Hematopoietic multipotent progenitor cell treated with erythropoietin and hydrocortisone succinate and interleukin-3 and kit ligand, for 15 days (in vitro differentiated cells): ENCODE data around the gene ADAMTS16.

Experiments
- DNase-seq: peaks from one replicate; pipeline ENCODE4 v3.0.0-alpha.2; 2015; ENCODE audit warnings: low spot score

ADAMTS16 gene

DNA sequence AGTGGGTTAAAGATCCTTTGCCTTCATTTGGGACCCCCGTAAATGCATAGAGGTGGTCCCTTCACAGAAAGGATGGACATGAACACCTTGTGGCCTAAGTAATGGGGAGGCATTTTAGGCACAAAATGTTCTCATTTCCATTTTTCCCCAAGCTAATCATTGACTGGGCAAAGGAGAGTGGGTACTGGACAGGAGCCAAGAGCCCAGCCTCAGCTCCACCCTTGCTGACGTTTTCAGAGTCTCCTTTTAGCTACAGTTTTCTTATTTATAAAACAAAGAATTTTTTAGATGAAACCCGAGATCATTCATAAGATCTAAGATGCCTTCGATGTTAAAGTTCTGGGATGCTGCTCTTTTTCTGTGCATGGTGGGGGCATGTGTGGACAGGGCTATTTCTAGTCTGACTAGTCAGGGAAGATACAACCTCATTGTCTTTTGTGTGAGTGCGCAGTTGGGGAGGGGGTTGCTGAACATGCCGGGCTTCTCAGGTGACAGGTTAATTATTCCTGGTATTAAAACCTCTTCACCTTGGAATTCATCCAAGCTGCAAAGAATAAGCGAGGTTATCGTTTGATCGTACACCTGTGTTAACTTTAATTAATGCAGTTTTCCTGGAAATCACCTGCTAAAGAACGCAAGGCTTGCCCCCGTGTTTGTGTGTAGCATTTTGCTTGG, 48.4 kb downstream of the ADAMTS16 start:
- DNase-seq: no peak

DNA sequence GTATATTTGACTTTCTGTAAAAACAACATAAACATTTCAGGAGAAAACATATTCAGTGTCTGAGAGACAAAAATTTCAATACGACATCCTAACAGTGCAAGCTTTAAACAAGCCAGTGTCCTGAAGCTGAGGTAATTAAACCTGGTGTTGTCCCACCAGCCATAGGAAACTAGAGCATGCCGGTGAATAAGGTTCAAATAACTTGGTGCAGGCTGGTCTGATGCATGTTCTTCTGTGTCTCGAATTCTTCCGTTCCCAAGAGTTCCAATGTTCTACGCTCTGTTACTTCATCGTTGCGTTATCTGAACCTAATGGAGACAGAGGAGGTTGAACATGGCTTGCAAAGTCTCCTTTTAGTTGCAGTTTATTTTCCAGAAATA, 48.9 kb downstream of the ADAMTS16 start:
- no peak for DNase-seq

DNA sequence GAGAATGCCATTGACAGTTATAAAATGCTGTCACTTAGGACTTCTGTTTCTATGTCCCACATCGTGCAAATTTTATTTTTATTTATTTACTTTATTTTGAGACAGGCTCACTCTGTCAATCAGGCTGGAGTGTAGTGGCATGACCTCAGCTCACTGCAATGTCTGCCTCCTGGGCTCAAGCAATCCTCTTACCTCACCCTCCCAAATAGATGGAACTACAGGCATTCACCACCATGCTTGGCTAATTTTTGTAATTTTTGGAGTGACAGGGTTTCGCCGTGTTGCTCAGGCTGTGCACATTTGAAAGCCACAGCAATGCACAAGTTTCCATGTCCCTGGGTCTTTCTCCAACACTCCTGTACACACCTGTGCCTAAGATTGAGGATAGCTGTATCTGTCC, 51.8 kb downstream of the ADAMTS16 start:
- DNase-seq: no peak

DNA sequence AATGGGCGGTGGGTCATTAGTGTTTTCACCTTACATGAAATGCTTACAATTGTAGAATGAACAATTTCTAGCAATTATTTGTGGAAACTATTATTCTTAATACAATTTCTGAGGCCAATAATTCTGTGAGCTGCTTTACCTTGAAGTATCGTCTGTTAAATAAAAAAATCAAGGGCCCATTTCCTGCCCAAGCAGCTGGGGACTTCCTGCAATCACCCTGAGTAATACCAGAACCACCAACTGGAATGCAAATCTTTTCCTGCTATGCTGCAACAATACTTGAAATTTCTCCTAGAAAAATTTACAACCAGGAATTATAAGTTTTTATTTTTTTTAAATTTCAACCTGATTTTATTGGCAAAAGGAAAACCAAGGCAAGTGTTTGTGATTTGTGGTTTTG, 52.6 kb downstream of the ADAMTS16 start:
- DNase-seq: no peak

DNA sequence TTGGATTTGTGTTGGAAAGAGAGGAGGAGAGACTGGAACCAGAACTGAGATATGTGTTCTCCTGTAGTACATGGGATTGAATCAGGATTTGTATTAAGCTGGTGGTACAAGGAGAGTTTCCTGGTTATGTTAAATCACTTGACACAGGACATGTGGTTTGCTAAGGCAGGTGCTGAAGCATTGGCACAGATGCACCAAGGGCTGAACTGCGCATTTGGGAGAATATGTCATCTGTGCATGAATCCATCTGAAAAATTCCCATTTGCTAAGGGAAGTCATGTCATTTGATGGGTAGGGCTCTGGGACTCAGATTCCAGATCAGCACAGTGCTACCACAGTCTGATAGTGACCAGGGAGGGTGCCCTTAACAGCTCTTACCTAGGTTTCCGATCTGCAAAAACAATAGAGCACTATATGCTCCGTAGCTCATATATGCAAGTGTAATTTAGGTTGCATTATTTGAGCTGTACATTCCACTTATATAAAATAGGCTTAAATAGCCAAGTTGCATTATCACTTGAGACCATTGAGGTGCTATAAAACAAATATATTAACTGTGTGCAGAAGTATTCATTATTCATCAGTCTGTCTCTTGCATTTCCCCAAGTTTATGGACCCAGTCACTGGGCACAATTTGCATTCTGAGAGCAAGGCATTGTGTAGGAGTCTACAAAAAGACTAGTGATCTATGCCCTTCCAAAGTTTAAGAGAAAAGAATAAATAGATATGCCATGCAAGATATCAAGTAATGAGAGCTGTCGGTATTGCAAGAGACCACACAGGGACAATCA, 55.2 kb downstream of the ADAMTS16 start:
- no peak for DNase-seq

DNA sequence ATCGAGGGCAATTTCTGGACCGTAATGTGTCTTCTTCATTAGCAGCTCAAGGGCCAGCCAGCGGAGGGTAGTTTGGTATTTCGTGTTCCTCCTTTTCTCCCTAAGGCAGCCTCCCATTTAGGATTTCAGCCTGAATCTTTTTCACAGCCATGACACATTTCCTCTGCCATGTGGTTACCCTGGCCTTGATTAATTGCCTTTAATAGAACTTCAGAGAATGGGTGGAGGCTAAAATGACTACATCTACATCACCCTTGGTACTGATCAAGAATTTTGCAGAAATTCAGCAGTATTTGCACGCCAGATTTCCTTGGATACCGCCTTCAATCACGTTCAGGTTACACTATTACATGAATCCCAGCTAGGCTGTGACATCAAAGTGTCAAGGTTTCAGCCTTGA, 58.0 kb downstream of the ADAMTS16 start:
- DNase-seq: no peak

DNA sequence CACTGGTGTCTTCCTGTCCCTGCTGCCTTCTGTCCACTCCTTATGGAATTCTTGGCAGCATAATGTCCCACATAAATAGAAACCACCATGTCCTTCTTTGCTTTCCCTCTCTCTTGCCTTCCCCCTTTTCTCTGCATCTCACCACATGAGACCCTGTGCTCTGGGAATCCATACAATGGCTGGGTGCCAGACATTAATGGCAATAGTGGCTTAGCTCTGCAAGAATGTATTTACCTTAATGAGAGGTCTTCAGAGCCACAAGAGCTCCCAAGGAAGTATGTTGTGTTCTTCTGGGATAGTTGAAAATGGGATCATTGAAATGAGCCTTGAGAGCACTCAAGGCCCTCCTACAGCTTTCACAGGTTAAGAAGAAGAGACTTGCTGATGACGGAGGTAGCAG, 58.7 kb downstream of the ADAMTS16 start:
- DNase-seq: no peak

DNA sequence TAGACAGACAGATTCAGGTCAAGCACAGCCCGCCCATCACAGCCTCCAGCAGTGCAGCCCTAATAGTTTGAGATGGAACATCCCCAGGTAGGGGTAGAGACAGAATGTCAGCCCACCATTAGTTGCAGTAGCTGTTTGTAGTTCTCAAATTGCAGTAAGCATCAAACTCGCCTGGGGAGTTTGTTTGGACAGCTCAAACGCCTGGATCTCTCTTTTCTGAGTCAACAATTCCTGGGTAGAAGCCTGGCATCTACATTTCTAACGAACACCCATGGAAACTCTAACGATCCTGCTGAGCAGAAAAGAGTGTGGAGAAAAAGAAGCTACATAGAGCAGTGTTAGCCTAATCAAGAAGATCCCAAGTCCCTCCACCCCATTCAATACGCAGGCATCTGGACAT, 59.4 kb downstream of the ADAMTS16 start:
- no peak for DNase-seq

DNA sequence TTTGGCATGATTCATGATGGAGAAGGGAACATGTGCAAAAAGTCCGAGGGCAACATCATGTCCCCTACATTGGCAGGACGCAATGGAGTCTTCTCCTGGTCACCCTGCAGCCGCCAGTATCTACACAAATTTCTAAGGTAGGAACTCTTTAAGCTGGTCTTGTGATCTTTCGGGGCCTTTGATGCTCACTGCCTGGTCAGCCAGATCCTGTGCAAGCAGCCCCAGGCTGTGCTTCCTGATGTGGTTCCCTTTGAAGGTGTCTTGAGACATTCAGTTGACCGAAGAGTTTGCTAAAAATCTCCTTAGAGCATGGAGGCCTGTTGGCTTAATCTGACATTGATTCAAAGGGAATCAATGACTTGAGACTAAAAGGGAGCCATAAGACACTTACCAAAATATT, 60.0 kb downstream of the ADAMTS16 start:
- DNase-seq: no peak

DNA sequence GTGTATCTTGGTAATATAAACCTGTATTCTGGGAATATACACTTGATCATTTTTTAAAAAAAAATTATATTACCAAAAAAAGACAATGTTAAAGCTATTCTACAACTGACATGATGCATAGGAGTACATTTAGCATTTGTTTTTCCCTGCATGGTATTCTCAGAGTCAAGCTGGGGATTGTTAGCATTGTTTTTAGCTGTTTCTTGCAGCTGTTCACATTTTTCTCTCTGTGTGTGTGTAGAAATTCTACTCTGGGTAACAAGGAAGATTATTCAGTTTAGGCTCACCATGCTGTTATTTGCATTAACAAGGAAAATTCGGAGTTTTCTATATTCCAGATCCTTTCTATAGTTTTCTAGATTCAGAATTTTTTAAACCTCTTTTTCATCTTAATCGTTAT, 62.2 kb downstream of the ADAMTS16 start:
- no peak for DNase-seq

DNA sequence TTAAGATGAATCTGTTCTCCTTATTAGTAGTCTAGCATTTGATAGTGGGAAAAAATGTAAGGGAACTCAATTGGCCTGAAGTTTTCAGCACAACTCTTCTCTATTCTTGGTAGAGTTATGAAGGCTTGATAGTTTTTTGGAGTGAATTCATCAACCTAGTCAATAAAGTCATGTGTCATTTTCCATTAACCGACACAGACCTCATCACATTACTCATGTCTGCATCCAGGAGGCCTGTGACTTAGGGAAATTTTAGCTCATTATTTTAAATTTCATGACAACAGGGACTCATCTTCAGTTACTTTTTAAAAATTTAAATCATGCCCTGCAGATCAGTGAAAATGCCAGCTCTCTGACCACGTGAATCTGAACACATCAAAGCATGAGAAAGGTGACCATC, 63.3 kb downstream of the ADAMTS16 start:
- no peak for DNase-seq

DNA sequence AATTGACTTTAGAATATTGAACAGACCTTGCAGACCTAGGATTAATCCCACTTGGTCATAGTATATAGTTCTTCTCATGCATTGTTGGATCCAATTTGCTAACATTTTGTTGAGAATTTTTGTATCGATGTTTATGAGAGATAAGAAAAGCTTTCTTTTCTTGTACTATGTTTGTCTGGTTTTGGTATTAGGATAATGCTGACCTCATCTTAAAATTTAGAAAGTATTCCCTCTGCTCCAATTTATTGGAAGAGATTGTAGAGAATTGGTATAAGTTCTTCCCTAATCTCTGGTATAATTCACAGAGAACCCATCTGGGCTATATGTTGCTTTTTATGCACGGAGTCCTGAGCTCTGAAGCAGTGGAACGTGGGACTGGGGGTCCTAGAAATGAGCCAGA, 67.7 kb downstream of the ADAMTS16 start:
- no peak for DNase-seq

DNA sequence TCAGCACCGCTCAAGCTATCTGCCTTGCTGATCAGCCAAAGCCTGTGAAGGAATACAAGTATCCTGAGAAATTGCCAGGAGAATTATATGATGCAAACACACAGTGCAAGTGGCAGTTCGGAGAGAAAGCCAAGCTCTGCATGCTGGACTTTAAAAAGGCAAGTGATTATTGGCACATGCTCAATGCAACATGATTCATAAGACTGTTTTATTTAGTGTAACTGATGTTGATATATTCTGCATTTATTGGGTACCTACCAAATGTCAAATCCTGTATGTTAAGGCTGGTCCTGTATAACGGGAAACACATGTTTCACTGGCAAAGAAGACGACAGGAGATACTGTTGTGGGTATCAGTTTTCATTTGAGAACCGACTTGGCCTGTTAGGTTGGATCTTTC, 69.0 kb downstream of the ADAMTS16 start:
- no peak for DNase-seq

DNA sequence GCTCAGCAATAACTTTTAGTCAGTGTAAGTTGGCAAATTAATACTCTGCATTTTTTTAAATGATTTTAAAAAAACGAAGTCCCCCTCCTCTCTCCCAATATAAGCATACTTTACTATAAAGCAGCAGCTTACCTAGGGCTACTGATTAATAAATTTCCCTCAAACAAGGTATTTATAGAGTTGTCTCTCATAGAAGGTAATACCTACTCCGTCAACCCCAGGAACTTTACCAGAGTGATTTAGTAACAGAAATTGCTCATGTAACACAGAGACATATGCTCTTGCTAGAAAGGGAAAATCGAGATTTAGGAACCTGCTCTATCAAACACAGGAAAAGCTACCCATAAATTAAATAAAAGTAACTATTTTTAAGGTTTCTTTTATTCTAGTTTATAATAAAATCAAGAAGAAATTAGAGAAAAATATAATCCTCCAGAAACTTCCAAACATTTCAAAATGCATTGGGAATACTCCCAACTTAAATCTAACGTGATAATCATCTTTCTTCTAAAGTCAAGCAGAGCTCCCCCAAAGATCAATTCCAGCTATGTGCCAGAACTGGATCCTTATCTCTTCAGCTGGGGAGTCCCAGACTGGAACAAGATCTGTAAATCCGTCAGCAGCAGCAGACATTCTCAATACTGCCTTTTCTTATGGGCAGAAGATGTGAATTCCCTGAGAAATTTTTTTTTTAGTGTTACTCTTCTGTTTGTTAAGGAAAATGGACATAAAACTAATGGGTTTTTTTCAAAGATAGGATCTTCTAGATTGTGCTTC, 69.6 kb downstream of the ADAMTS16 start:
- DNase-seq: no peak

DNA sequence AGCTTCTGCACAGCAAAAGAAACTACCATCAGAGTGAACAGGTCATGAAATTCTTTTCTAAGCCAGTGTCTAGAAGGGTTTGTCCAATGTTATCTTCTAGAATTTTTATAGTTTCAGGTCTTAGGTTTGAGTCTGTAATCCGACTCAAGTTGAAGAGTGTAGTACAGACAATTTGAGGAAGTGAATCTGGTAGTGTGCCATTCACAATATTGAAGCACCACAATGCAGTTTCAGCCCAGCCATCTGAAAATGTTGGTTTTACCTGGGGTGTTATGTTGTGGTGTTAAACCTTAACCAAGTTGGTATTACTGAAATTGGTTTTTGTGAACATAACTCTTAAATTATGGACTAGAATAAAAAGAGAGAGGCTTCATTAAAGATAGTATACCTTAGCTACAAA, 77.2 kb downstream of the ADAMTS16 start:
- no peak for DNase-seq

DNA sequence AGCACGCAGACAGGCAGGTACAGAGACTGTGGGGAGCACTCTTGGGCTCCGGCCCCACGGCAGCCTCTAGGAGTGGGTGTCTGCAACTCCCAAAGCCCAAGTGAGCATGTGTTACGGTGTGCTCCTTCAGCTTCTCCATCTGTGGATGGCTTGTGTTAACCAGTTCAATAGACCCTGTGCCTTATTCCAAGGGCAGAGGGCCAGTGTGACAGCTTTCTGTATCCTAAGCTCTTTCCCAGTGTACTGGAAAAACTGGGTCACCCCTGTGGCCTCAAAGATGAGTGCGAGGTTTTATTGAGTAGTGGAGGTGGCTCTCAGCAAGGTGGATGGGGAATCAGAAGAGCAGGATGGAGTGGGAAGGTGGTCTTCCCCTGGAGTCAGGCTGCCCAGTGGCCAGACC, 78.3 kb downstream of the ADAMTS16 start:
- no peak for DNase-seq

DNA sequence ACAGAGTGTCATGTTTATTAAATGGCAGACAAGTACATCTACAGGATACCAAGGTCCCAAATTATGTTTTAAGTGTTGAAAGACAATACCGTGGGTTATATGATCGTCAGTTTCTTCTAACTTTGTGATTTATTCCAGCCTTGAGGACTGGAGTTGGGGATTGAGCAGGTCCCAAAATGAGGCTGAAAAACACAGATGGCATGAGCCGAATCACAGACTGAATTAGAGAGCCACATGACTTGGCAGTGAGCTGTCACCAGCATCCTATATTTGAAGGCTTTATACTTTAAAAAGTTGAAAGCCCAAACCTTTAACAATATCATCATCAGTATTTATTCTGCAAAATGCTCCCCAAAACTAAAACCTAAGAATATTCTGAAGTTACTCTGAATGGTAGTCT, 79.4 kb downstream of the ADAMTS16 start:
- DNase-seq: no peak

DNA sequence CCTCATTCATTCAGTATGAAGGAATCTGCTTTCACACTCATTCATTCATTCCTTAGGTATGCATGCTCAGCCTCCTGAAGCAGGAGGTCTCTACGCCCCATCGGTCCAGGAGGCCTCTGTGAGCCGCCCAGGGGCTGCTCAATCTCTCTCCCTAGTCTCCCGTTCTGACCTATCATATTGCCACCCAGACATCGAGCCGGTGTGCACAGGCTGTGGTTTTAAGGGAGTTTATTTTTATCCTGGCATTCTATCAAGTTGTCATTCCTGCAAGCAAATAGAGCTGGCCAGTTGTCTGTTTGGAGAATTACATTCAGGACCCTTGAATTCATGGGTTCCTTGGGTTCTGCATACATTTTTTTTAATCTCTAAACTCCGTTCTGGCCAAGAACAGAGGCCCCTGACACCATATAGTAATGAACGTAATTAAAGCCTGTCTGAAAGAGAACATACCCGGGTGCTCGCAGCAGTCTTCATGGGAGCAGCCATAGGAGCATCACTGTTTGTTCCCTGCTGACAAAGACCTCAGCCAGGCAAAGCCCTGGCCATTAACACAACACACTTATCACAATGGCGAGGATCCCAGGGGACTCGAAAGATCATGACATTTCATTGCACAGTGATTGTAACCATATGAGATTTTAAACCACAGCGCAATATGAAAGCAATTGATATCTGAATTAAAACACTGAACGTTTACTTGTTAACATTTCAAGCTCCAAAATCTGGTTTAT, 80.9 kb downstream of the ADAMTS16 start:
- no peak for DNase-seq

DNA sequence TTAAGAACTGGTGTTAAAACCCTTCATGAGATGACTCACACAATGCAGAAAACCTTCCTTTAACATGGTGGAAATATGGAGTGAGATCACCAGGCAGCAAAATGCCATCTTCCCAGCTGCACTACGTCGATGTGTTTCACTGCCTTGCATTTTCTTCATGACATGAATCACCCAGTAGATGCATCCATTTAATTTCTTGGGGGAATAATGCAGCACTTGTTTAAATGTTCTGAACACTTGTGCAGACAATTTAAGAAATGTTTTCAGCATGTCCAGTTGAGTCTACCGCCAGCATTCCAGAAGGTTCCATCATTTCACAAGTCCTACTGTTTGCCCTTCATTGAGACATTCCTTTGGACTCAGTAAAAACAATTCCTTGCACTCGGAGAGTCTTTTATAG, 81.6 kb downstream of the ADAMTS16 start:
- DNase-seq: no peak

DNA sequence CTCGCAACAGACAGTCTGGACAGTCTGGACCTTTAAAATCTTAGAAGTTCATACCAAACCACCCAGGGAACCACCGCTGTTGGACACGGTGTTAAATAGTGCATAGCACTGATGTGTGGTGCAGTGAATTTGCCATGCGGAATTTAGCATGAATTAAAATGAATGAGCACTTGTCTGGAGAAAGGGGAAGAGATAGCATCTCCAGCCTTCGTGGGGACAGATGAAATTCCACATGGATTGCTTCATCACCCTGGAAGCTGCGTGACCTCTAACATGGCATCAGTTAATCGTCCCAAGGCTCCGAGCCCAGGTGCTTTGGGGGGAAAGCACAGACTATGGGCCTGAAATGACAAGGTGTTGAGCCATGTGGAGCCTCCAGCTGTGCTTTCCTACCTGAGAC, 91.4 kb downstream of the ADAMTS16 start:
- no peak for DNase-seq

DNA sequence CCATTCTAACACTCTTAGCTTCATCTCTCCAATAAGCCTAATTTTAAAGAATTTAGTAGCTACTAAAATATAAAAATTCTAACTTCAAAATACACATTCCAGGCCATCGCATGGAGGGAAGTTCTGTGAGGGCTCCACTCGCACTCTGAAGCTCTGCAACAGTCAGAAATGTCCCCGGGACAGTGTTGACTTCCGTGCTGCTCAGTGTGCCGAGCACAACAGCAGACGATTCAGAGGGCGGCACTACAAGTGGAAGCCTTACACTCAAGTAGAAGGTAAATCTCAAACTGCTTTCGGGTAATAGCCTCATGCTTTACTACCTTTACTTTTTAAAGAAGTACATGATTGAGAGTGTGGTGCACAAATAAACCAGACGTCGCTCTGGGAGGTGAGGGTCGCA, 94.8 kb downstream of the ADAMTS16 start:
- no peak for DNase-seq

DNA sequence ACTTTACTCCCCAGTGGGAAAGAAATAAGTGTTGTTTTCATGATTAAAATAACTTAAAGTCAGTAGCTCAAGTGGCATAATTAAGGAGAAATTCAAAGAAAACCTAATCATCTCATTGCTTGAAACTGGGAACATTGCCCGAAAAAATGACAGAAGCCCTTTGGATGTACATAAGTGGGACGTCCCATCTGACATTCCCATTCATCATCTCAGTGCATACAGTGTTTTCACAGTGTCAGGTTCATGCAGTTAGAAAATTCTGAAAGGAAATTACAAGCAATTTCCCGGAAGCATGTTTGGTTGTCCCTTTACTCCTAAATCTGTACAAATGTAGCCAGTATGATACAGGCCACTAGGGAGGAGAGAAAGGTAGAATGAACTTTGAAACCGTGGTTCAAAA, 95.6 kb downstream of the ADAMTS16 start:
- no peak for DNase-seq

DNA sequence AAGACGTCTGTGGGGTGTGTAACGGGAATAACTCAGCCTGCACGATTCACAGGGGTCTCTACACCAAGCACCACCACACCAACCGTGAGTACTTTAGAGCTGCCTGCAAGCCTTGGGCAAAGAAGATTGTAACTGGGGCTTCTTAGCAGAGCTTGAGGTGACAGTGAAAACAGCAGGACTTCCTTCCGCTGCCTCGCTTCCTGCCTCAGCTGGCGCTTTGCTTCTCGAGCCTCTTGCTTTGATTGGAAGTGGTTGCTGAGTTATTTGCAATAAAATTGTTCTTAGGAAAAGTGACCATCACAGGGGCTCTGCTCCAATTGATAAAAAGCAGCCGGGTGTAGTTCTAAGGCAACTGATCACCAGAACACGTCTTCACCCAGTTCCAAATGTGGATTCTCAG, 99.1 kb downstream of the ADAMTS16 start:
- DNase-seq: no peak
